Endometrial microvascular endothelial cells (primary cell): ENCODE measurements around the gene ADPRM. TPM values are rescaled to one million over a fixed set of nuclear protein-coding genes. Genes with fewer than 3 reads are reported as not detected.

ENCODE experiments used
- in situ Hi-C: cut with HindIII; loops from 2 replicates; pipeline ENCODE4 v1.10.0; 2017; ENCODE audit warnings: low sequenced_read_pairs, low pct_unique_long_range_greater_than_20kb; ENCODE audit errors: inconsistent ontology term
- total RNA-seq: library from RNA; depleted of rRNA; stranded (reverse); fragments of >200 nt; gene quantifications from one replicate; pipeline ENCODE4 v1.2.3, GENCODE V29; 2015; ENCODE audit errors: inconsistent ontology term

ADPRM gene
- total RNA-seq, 1 donor from 2014 or later: 13.3 TPM

- in situ Hi-C loops: no loop called here
These were observed 59.2 kb downstream of the ADPRM start for GRCh38 chr17:10756619-10757018.

GRCh38 chr17:10757067-10757466 lies 59.7 kb downstream of the ADPRM start:
- in situ Hi-C loops: no loop called here

GRCh38 chr17:10757647-10758046 lies 60.3 kb downstream of the ADPRM start:
- in situ Hi-C loops: no loop called here

- in situ Hi-C loops: no loop called here
These were observed 60.7 kb downstream of the ADPRM start for GRCh38 chr17:10758062-10758461.

Other genes with a start within 250 kb of the ADPRM start
- not detected for gene MYH4, start 228.0 kb upstream of the ADPRM start, total RNA-seq
- gene MYH1, start 179.1 kb upstream of the ADPRM start, total RNA-seq: not detected
- gene MYH2, start 147.9 kb upstream of the ADPRM start, total RNA-seq: under 0.01 TPM
- 0.09 TPM for gene MYH3, start 40.3 kb upstream of the ADPRM start, total RNA-seq
- gene SCO1, start 61 bp upstream of the ADPRM start, total RNA-seq: 32.8 TPM
- 4.4 TPM for gene TMEM220, start 32.4 kb downstream of the ADPRM start, total RNA-seq
- not detected for gene TMEM238L, start 106.5 kb downstream of the ADPRM start, total RNA-seq
- gene PIRT, start 140.5 kb downstream of the ADPRM start, total RNA-seq: not detected